Loucy (cell line): ENCODE data around the gene TRIM52.

ENCODE experiments used
- CTCF ChIP-seq: fragments of 200-600 bp; sonication (generic); conservative IDR thresholded peaks from 2 replicates; pipeline ENCODE4 v1.5.1; 2014; ENCODE audit warnings: mild to moderate bottlenecking, antibody characterized with exemption, low read length
- EZH2phosphoT487 ChIP-seq: fragments of 200-600 bp; IDR thresholded peaks from 2 replicates; pipeline ENCODE4 v1.6.1; 2018; ENCODE audit warnings: antibody characterized with exemption, mild to moderate bottlenecking, moderate library complexity, borderline replicate concordance

GRCh38 chr5:181243018-181243563 lies 17.9 kb downstream of the TRIM52 start:
- TF ChIP-seq CTCF (no peak), EZH2phosphoT487 (no peak)
